HG02981 (cell line): ENCODE results near the gene KLHDC7A.

ENCODE experiments used
- ATAC-seq: cut with Tn5 transposase; IDR thresholded peaks from one replicate; pipeline ENCODE4 v1.9.1; 2021; ENCODE audit warnings: mild to moderate bottlenecking, moderate library complexity; ENCODE audit not compliant: unreplicated experiment

KLHDC7A gene

GRCh38 chr1:18504609-18505008, 23.9 kb downstream of the KLHDC7A start:
- ATAC-seq = no peak

- ATAC-seq = no peak
Observed at GRCh38 chr1:18505666-18506065, 24.9 kb downstream of the KLHDC7A start.

GRCh38 chr1:18508084-18508483, 27.4 kb downstream of the KLHDC7A start:
- ATAC-seq = no peak

GRCh38 chr1:18511149-18511873, 30.6 kb downstream of the KLHDC7A start:
- ATAC-seq = no peak

GRCh38 chr1:18511874-18512150, 31.1 kb downstream of the KLHDC7A start:
- ATAC-seq = no peak

- ATAC-seq = no peak
Observed at GRCh38 chr1:18512883-18513282, 32.2 kb downstream of the KLHDC7A start.

- ATAC-seq = no peak
Observed at GRCh38 chr1:18513995-18514394, 33.3 kb downstream of the KLHDC7A start.

DNA sequence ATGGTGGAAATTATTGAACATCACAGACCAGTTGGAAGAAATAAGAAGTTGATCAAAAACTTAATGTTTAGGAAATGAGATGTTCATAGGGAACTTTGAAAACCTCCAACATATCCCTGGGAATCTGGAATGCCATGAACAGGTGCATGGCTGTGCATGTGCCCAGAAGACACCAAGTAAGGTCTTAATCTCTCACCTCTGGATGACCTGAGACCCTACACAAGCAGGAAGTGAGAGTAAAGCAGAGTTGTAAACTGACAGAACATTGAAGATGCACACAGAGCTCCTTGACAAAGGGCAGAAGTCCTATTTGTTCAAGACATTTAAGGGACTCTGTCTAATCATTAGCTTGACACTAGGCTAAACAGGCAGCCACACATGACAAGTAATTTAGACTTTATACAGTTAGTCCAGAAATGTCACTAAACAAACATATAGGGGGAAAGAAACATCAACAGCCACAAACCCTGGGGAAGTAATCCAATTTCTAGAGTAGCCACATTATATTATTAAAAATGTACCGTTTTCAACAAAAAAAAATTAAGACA, 34.5 kb downstream of the KLHDC7A start:
- no peak for ATAC-seq

- ATAC-seq = no peak
Observed at GRCh38 chr1:18516473-18516872, 35.7 kb downstream of the KLHDC7A start.

GRCh38 chr1:18526436-18527275, 45.9 kb downstream of the KLHDC7A start:
- ATAC-seq = no peak

DNA sequence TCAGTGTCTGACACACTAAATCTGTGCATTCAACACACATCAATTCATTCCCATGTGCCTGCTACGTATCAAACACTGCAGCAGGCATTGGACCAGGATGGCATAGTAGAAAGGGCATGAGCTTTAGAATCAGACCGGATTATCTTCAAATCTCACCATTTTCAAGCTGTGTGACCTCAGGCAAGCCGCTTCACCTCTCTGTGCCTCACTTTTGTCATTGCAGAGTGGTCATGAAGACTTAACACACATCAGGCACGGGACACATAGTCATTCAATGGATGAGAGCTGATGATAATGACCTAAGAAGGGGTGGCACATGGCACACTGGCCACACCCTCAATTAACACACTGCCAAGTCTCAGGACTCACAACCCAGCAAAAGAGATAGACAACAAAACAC, 46.8 kb downstream of the KLHDC7A start:
- no peak for ATAC-seq

- ATAC-seq = no peak
Observed at GRCh38 chr1:18527921-18528320, 47.2 kb downstream of the KLHDC7A start.

- ATAC-seq = no peak
Observed at GRCh38 chr1:18528616-18529015, 47.9 kb downstream of the KLHDC7A start.

GRCh38 chr1:18529714-18530113, 49.0 kb downstream of the KLHDC7A start:
- no peak for ATAC-seq

- no peak for ATAC-seq
Observed at GRCh38 chr1:18530587-18531502, 50.1 kb downstream of the KLHDC7A start.

GRCh38 chr1:18531503-18531845, 50.7 kb downstream of the KLHDC7A start:
- ATAC-seq = no peak

DNA sequence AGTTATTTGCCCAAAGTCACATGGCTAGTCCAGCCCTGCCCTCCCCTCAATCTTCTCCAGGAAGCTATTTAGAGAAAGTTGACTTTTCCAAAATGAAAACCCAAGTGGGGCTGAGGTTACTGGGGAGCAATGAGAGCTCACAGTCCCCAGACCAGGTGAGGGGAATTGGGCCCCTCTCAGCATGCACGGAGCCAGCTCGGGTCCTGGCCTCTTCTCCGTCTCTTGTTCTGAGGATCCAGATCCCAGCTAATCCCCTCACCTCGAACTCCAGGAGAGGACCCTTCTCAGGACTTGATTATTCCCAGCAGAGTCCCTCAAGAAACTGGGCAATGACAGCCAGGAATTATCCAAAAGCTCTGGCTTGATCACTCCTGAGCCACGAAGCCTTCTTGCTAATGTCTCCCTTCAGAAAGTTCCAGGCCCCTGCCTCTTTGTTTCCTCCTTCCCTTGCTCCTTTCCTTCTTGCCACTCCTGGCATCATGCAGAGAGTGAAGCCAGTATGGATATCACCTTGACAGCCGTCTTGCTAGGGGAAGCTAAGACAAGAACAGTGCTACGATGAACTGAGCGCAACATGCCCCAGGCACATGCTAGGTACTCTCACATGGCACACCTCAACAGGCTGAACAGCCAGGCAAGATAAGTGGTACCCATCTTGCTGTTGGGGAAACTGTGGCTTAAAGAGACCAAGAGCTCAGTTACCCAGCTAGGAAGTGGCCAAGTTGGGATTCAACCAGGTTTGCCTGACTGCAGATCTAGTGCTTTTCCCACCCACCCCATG, 51.9 kb downstream of the KLHDC7A start:
- no peak for ATAC-seq

DNA sequence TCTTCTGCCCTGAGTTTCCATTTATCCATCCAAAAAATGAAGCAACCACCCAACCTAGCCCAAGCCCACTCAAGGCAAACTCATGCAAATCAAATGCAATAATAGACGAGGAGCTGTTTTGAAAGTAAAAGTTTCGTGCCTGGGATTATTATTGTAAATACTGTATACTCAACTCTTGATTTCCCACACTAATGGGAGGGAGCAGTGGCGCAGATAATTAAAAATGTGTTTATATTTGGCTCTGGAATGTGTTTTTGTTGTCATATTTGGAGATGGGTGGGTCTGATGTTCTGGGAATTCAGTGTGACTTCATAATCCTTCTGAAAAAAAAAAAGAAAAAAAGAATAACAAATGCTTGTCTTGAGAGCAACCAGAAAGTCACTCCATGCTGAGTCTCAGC, 52.5 kb downstream of the KLHDC7A start:
- no peak for ATAC-seq

GRCh38 chr1:18534810-18535205, 54.1 kb downstream of the KLHDC7A start:
- ATAC-seq = no peak
